B cell (primary cell): Measurements from ENCODE around the gene PI4KB. TPM values are rescaled to one million over a fixed set of nuclear protein-coding genes. Genes with fewer than 3 reads are reported as not detected.

ENCODE experiments used
- ATAC-seq: fragments of 200-7000 bp; cut with Tn5 transposase; one replicate; pipeline ENCODE4 v1.10.0; 2021; ENCODE audit warnings: low read depth, mild to moderate bottlenecking, moderate number of reproducible peaks, moderate library complexity
- CTCF ChIA-PET: fragments of 350-600 bp; sonication (Branson Sonifier 250); formaldehyde crosslinking; loops from one replicate; lab custom pipeline; 2021; ENCODE audit warnings: antibody characterized with exemption, inconsistent platforms; lab: Charles Lee
- POLR2A ChIA-PET: fragments of 350-600 bp; sonication (Branson Sonifier 250); formaldehyde crosslinking; loops from one replicate; lab custom pipeline; 2021; ENCODE audit warnings: antibody characterized with exemption; lab: Charles Lee
- DNase-seq: peaks from one replicate; pipeline ENCODE4 v3.0.0; 2013
- H2AFZ ChIP-seq: 2 replicates; pipeline ENCODE4 v1.6.1; 2012; ENCODE audit warnings: mild to moderate bottlenecking, low read depth, low read length; ENCODE audit not compliant: insufficient read depth, poor library complexity, severe bottlenecking
- H3K27ac ChIP-seq, 2 donors: 1 replicate in 1 of 2; 2 replicates in 1 of 2; pipeline ENCODE4 v1.5.1; 2012 to 2013; ENCODE audit warnings: low read length in 2 of 2, mild to moderate bottlenecking in 2 of 2, moderate library complexity in 1 of 2
- H3K27me3 ChIP-seq, 4 experiments: fragments of 200-600 bp in 1 of 4; sonication (generic) in 1 of 4; replicated peaks in 1 of 4; 1 replicate in 2 of 4; 2 replicates in 2 of 4; pipeline versions ENCODE4 v1.6.1 to v1.7.0; 2013 to 2016; ENCODE audit warnings: low read length in 3 of 4, mild to moderate bottlenecking in 2 of 4, mixed read lengths in 1 of 4, moderate library complexity in 1 of 4; ENCODE audit not compliant: insufficient read depth in 4 of 4, control insufficient read depth in 3 of 4; ENCODE audit errors: control extremely low read depth in 1 of 4
- H3K36me3 ChIP-seq, 2 experiments: replicated peaks in 1 of 2; 1 replicate in 1 of 2; 2 replicates in 1 of 2; pipeline versions ENCODE4 v1.6.1 to v1.7.1; 2013; ENCODE audit warnings: low read length in 1 of 2; ENCODE audit not compliant: insufficient read depth in 2 of 2, control insufficient read depth in 1 of 2; ENCODE audit errors: control extremely low read depth in 1 of 2, extremely low read depth in 1 of 2
- H3K4me1 ChIP-seq, 2 donors: fragments of 200-600 bp in 1 of 2; sonication (generic) in 1 of 2; 1 replicate in 1 of 2; 2 replicates in 1 of 2; pipeline versions ENCODE4 v1.5.1 to v1.6.1; 2013 to 2017; ENCODE audit warnings: low read length in 2 of 2; ENCODE audit not compliant: control insufficient read depth in 2 of 2, insufficient read depth in 2 of 2
- H3K4me2 ChIP-seq: replicated peaks from 2 replicates; pipeline ENCODE3; 2012; ENCODE audit warnings: mild to moderate bottlenecking, low read depth, low read length; ENCODE audit not compliant: poor library complexity, severe bottlenecking
- H3K4me3 ChIP-seq, 5 experiments: fragments of 200-600 bp in 1 of 5; sonication (generic) in 1 of 5; 1 replicate in 3 of 5; 2 replicates in 2 of 5; pipeline versions ENCODE4 v1.5.1 to v1.7.0; 2011 to 2016; ENCODE audit warnings: low read length in 4 of 5, mild to moderate bottlenecking in 4 of 5, low read depth in 2 of 5, control low read depth in 1 of 5, moderate library complexity in 1 of 5; ENCODE audit not compliant: insufficient read depth in 1 of 5; ENCODE audit errors: control extremely low read depth in 1 of 5, extremely low read depth in 1 of 5
- H3K79me2 ChIP-seq: fragments of 200-600 bp; sonication (generic); one replicate; pipeline ENCODE4 v1.6.0; 2016; ENCODE audit warnings: low read length; ENCODE audit not compliant: control insufficient read depth, insufficient read depth
- H3K9ac ChIP-seq: fragments of 200-600 bp; sonication (generic); 2 replicates; pipeline ENCODE4 v1.6.1; 2017; ENCODE audit warnings: mild to moderate bottlenecking, low read length, moderate library complexity
- H3K9me3 ChIP-seq, 3 donors: one replicate each; pipeline versions ENCODE4 v1.6.1 to v1.7.1; 2013; ENCODE audit warnings: low read length in 2 of 3; ENCODE audit not compliant: control insufficient read depth in 2 of 3, insufficient read depth in 1 of 3; ENCODE audit errors: control extremely low read depth in 1 of 3
- H4K20me1 ChIP-seq: 2 replicates; pipeline ENCODE4 v1.6.0; 2012; ENCODE audit warnings: mild to moderate bottlenecking, low read length; ENCODE audit not compliant: insufficient read depth, control insufficient read depth, poor library complexity, severe bottlenecking
- H3K27ac Mint-ChIP-seq: one replicate; pipeline ENCODE4 v1.8.0; 2021; ENCODE audit warnings: mixed read lengths
- H3K27me3 Mint-ChIP-seq: one replicate; pipeline ENCODE4 v1.8.0; 2021; ENCODE audit warnings: mixed read lengths
- H3K4me1 Mint-ChIP-seq: one replicate; pipeline ENCODE4 v1.8.0; 2021; ENCODE audit warnings: mixed read lengths
- H3K4me3 Mint-ChIP-seq: one replicate; pipeline ENCODE4 v1.8.0; 2021; ENCODE audit warnings: mixed read lengths
- H3K9me3 Mint-ChIP-seq: one replicate; pipeline ENCODE4 v1.8.0; 2022; ENCODE audit warnings: mixed read lengths; ENCODE audit not compliant: insufficient read depth
- CTCF ChIP-seq: fragments of 200-600 bp; IDR thresholded peaks from one replicate; pipeline ENCODE4 v1.8.0; 2022; ENCODE audit warnings: antibody characterized with exemption, mild to moderate bottlenecking
- EZH2 ChIP-seq: IDR thresholded peaks from 2 replicates; pipeline ENCODE4 v1.6.1; 2012; ENCODE audit warnings: borderline replicate concordance, low read depth, mild to moderate bottlenecking, moderate library complexity, low read length; ENCODE audit not compliant: insufficient read depth, poor library complexity, severe bottlenecking
- WGBS: methylation state at CpG from one replicate; pipeline ENCODE4 v1.1.5; 2013; ENCODE audit warnings: missing lambda C conversion rate; ENCODE audit not compliant: insufficient coverage; 5-methylcytosine and 5-hydroxymethylcytosine counted together
- intact Hi-C: fragments of 100-400 bp; cut with micrococcal nuclease; formaldehyde crosslinking; loops from one replicate; pipeline ENCODE4 v1.10.0; 2022
- polyA plus RNA-seq: library from polyadenylated mRNA; depleted of rRNA; stranded (reverse); fragments of >200 nt; gene quantifications from 2 replicates; pipeline ENCODE4 v1.2.3, GENCODE V29; 2012
- total RNA-seq, 2 donors: library from RNA; stranded (reverse); fragments of 120-200 nt in 1 of 2; gene quantifications; 1 replicate in 1 of 2; 2 replicates in 1 of 2; pipeline versions ENCODE4 v1.2.3 to v1.2.4, GENCODE V29; 2013 to 2022

The PI4KB gene
- total and polyA plus RNA-seq, 2 donors (not counting 1 experiment from before 2014, with no cell fraction given) = 110 to 138 TPM

- H3K27me3 ChIP-seq = no peaks in the 10 kb centered on the region
- ChIA-PET CTCF (interaction anchor here (0.9 to 10.0 kb wide), 6 partner anchors 10 to 226 kb away, joined by 3 to 148 read pairs (median 5); no protein-coding TSS in a partner anchor), POLR2A (interaction anchor here (1.5 to 1.9 kb wide), 2 partner anchors 19 to 21 kb away, joined by 6 to 11 read pairs; partner anchors contain the start of gene RFX5)
- peak overlapping the region; percentile 90 for H3K9ac ChIP-seq
- no peak for ATAC-seq
- H3K4me2 ChIP-seq = peak overlapping the region; percentile 90
- peaks cover 21 to 26% of the 10 kb centered on the region in 2 donors for H3K4me1 ChIP-seq
- Mint-ChIP-seq H3K4me1 (peaks cover 47% of the 10 kb centered on the region), H3K9me3 (no peaks in the 10 kb centered on the region), H3K27me3 (no peaks in the 10 kb centered on the region), H3K27ac (peak overlapping the region; percentile 96), H3K4me3 (peak overlapping the region; percentile 93)
- peaks cover 0 to 33% of the 10 kb centered on the region in 2 experiments for H3K36me3 ChIP-seq
- H3K27ac ChIP-seq = peak overlapping the region; percentile 87 to 89
- no peaks in the 10 kb centered on the region for H3K9me3 ChIP-seq
- H2AFZ ChIP-seq = peak overlapping the region; percentile 90
- H4K20me1 ChIP-seq = peaks cover 13% of the 10 kb centered on the region
- peaks cover 90% of the 10 kb centered on the region for H3K79me2 ChIP-seq
- peak overlapping the region in 4 of 5 experiments; percentile 72 to 99 (median 90) for H3K4me3 ChIP-seq
- WGBS = 80% methylated on average over 2 of the region's 5 CpGs
- TF ChIP-seq EZH2 = no peak
- no peak for TF ChIP-seq CTCF
- intact Hi-C loops = loop anchor here (5.0 kb wide), 2 partner anchors 129 to 131 kb away; partner anchors contain the start of genes PIP5K1A and POGZ
- no peak for DNase-seq
Observed at GRCh38 chr1:151325646-151326429, 1.4 kb downstream of the PI4KB start.
